ENCODE data around the gene REXO1. TPM values are rescaled to one million over a fixed set of nuclear protein-coding genes. Genes with fewer than 3 reads are reported as not detected.

REXO1 gene
- total and polyA plus RNA-seq, 2 donors (not counting 1 experiment from before 2014, with no cell fraction given): 72.6 to 898 TPM

DNA sequence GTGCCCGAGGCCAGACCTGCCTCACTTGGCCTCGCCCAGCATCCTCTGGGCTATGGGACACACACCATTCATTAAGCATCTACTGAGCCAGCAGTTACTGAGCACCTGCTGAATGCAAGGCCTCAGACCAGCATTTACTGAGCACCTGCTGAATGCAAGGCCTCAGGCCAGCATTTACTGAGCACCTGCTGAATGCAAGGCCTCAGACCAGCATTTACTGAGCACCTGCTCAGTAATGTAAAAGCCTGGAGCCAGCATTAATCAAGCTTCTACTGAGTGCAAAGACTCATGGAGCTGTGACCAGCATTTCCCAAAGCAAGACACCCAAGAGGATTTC lies 39.9 kb downstream of the REXO1 start:
- POLR2A ChIA-PET: no interaction called here

DNA sequence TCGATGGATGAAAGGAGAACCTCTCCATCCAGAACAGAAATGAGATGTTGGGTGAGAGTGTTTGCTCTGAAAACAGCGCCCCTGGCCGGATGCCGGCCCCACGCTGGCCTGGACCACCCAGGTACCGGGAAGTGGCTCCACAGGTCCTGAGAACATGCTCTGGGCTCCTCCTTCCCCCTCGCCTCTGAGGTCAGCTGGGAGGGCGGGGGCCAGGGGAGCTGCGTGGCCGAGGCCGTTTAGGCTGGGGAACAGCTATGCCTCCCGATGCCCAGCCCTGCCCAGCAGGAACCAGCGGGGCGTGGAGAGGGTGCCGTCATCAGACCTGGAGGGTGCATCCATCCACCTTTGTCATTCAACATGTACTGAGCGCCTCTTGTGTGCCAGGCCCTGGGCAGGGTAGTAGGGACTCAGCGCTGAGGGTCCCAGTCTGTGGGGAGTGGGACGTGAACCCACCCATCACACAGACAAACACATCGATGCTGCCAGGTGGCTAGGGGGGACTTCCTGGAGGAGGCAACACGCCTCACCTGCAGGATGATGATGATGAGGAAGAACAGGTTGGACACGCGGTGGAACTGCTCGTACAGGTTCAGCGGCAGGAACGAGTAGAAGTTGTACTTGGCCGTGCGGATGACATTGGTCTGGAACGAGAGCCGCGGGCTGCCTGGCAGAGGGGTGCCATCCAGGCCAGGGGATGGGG lies 40.4 kb downstream of the REXO1 start:
- no peak for TF ChIP-seq EZH2 (IDR thresholded peaks at IDR 0.05; ENCODE audit: borderline replicate concordance, insufficient read depth, low read depth, low read length, poor library complexity, severe bottlenecking)
- TF ChIP-seq, protein P1, sequence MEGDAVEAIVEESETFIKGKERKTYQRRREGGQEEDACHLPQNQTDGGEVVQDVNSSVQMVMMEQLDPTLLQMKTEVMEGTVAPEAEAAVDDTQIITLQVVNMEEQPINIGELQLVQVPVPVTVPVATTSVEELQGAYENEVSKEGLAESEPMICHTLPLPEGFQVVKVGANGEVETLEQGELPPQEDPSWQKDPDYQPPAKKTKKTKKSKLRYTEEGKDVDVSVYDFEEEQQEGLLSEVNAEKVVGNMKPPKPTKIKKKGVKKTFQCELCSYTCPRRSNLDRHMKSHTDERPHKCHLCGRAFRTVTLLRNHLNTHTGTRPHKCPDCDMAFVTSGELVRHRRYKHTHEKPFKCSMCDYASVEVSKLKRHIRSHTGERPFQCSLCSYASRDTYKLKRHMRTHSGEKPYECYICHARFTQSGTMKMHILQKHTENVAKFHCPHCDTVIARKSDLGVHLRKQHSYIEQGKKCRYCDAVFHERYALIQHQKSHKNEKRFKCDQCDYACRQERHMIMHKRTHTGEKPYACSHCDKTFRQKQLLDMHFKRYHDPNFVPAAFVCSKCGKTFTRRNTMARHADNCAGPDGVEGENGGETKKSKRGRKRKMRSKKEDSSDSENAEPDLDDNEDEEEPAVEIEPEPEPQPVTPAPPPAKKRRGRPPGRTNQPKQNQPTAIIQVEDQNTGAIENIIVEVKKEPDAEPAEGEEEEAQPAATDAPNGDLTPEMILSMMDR (IDR thresholded peaks at IDR 0.05): no peak
- H3K9me3 ChIP-seq (ENCODE audit: control extremely low read depth in 1 of 3, control insufficient read depth in 2 of 3, insufficient read depth in 1 of 3, low read length in 2 of 3): peaks cover 0 to 5% (median 0%) of the 10 kb centered on the region in 3 donors
- ChIA-PET POLR2A (interaction anchor here (0.5 kb wide), 1 partner anchor 650 kb away, joined by 7 read pairs; no protein-coding TSS in a partner anchor), CTCF (no interaction called here)
- intact Hi-C loops (cut with micrococcal nuclease): no loop called here
- DNase-seq: no peak
- H3K9me3 Mint-ChIP-seq (ENCODE audit: insufficient read depth): no peaks in the 10 kb centered on the region
- peaks cover 2 to 9% of the 10 kb centered on the region in 2 donors for H3K4me1 ChIP-seq (ENCODE audit: control insufficient read depth in 2 of 2, insufficient read depth in 2 of 2, low read length in 2 of 2)
- H3K79me2 ChIP-seq (ENCODE audit: control insufficient read depth, insufficient read depth, low read length): no peaks in the 10 kb centered on the region
- WGBS (ENCODE audit: insufficient coverage): 88% methylated on average over 24 of the region's 30 CpGs
- H3K27ac Mint-ChIP-seq: no peak overlapping the region
- ATAC-seq (ENCODE audit: low read depth): no peak
- no peaks in the 10 kb centered on the region for H4K20me1 ChIP-seq (ENCODE audit: control insufficient read depth, insufficient read depth, low read length, poor library complexity, severe bottlenecking)
- H3K4me1 Mint-ChIP-seq: peaks cover 7% of the 10 kb centered on the region
- H3K36me3 ChIP-seq (replicated peaks in 1 of 2; ENCODE audit: control extremely low read depth in 1 of 2, control insufficient read depth in 1 of 2, extremely low read depth in 1 of 2, insufficient read depth in 2 of 2, low read length in 1 of 2): no peaks in the 10 kb centered on the region
- no peak overlapping the region for H3K9ac ChIP-seq (ENCODE audit: low read length)
- H3K4me2 ChIP-seq (replicated peaks; ENCODE audit: low read depth, low read length, poor library complexity, severe bottlenecking): no peak overlapping the region
- no peak overlapping the region for H3K4me3 ChIP-seq (ENCODE audit: control extremely low read depth in 1 of 5, extremely low read depth in 1 of 5, insufficient read depth in 1 of 5, low read depth in 2 of 5, low read length in 4 of 5)
- no peaks in the 10 kb centered on the region for H3K27me3 Mint-ChIP-seq
- H2AFZ ChIP-seq (ENCODE audit: insufficient read depth, low read depth, low read length, poor library complexity, severe bottlenecking): no peak overlapping the region
- H3K4me3 Mint-ChIP-seq: no peak overlapping the region
- H3K27me3 ChIP-seq (replicated peaks in 1 of 4; ENCODE audit: control extremely low read depth in 1 of 4, control insufficient read depth in 3 of 4, insufficient read depth in 4 of 4, low read length in 3 of 4): no peaks in the 10 kb centered on the region
- no peak overlapping the region for H3K27ac ChIP-seq (ENCODE audit: low read length in 2 of 2)

More for the DNA sequence above, 39.9 kb downstream of the REXO1 start:
- H3K27me3 Mint-ChIP-seq: no peaks in the 10 kb centered on the region
- Histone ChIP-seq H4K20me1 (ENCODE audit: control insufficient read depth, insufficient read depth, low read length, poor library complexity, severe bottlenecking) (peaks cover 1% of the 10 kb centered on the region), H3K9me3 (ENCODE audit: control extremely low read depth in 1 of 3, control insufficient read depth in 2 of 3, insufficient read depth in 1 of 3, low read length in 2 of 3) (peaks cover 0 to 5% (median 0%) of the 10 kb centered on the region in 3 donors), H3K27ac (ENCODE audit: low read length in 2 of 2) (no peak overlapping the region), H3K79me2 (ENCODE audit: control insufficient read depth, insufficient read depth, low read length) (no peaks in the 10 kb centered on the region), H3K27me3 (replicated peaks in 1 of 4; ENCODE audit: control extremely low read depth in 1 of 4, control insufficient read depth in 3 of 4, insufficient read depth in 4 of 4, low read length in 3 of 4) (no peaks in the 10 kb centered on the region), H3K9ac (ENCODE audit: low read length) (no peak overlapping the region), H3K4me1 (ENCODE audit: control insufficient read depth in 2 of 2, insufficient read depth in 2 of 2, low read length in 2 of 2) (peaks cover 7 to 14% of the 10 kb centered on the region in 2 donors), H2AFZ (ENCODE audit: insufficient read depth, low read depth, low read length, poor library complexity, severe bottlenecking) (no peak overlapping the region), H3K4me3 (ENCODE audit: control extremely low read depth in 1 of 5, extremely low read depth in 1 of 5, insufficient read depth in 1 of 5, low read depth in 2 of 5, low read length in 4 of 5) (no peak overlapping the region), H3K4me2 (replicated peaks; ENCODE audit: low read depth, low read length, poor library complexity, severe bottlenecking) (no peak overlapping the region), H3K36me3 (replicated peaks in 1 of 2; ENCODE audit: control extremely low read depth in 1 of 2, control insufficient read depth in 1 of 2, extremely low read depth in 1 of 2, insufficient read depth in 2 of 2, low read length in 1 of 2) (no peaks in the 10 kb centered on the region)
- no peaks in the 10 kb centered on the region for H3K9me3 Mint-ChIP-seq (ENCODE audit: insufficient read depth)
- intact Hi-C loops (cut with micrococcal nuclease): no loop called here
- WGBS (ENCODE audit: insufficient coverage): 100% methylated on average over 1 of the region's 2 CpGs
- ATAC-seq (ENCODE audit: low read depth) (no peak), DNase-seq (no peak)
- no peak overlapping the region for H3K27ac Mint-ChIP-seq
- no peak for TF ChIP-seq EZH2 (IDR thresholded peaks at IDR 0.05; ENCODE audit: borderline replicate concordance, insufficient read depth, low read depth, low read length, poor library complexity, severe bottlenecking)
- TF ChIP-seq, protein P1 (IDR thresholded peaks at IDR 0.05): no peak
- CTCF ChIA-PET: no interaction called here
- no peak overlapping the region for H3K4me3 Mint-ChIP-seq
- peaks cover 12% of the 10 kb centered on the region for H3K4me1 Mint-ChIP-seq
